Vagina (tissue), 2 donors: ENCODE measurements around the gene KANK4.

ENCODE experiments used
- CTCF ChIP-seq, 3 experiments: fragments of 450-650 bp in 2 of 3; fragments of 200-600 bp in 1 of 3; sonication (generic) in 1 of 3; IDR thresholded peaks; one replicate each; pipeline ENCODE4 v1.5.1; 2017 to 2019; ENCODE audit warnings: antibody characterized with exemption in 3 of 3, mild to moderate bottlenecking in 2 of 3, moderate library complexity in 2 of 3
- POLR2A ChIP-seq, 2 donors: fragments of 450-650 bp; IDR thresholded peaks; one replicate each; pipeline ENCODE4 v1.6.1; 2017; ENCODE audit warnings: antibody characterized with exemption in 2 of 2, mild to moderate bottlenecking in 2 of 2, moderate library complexity in 2 of 2
- POLR2AphosphoS5 ChIP-seq, 2 donors: sonication (generic); formaldehyde crosslinking; IDR thresholded peaks; one replicate each; pipeline ENCODE4 v1.9.0; 2017; ENCODE audit warnings: antibody characterized with exemption in 2 of 2, mild to moderate bottlenecking in 2 of 2, low read depth in 1 of 2; ENCODE audit not compliant: insufficient read depth in 1 of 2

GRCh38 chr1:62230718-62231117 lies 88.5 kb downstream of the KANK4 start:
- TF ChIP-seq CTCF (IDR thresholded peaks at IDR 0.05) (no peak), POLR2A (IDR thresholded peaks at IDR 0.05) (no peak), POLR2AphosphoS5 (IDR thresholded peaks at IDR 0.05; ENCODE audit: insufficient read depth in 1 of 2, low read depth in 1 of 2) (no peak)
